HCT116 (cell line): ENCODE data around the gene CALD1.

Experiments
- CEBPB ChIP-seq: IDR thresholded peaks from 2 replicates; pipeline ENCODE4 v1.6.1; 2012; ENCODE audit warnings: low read depth
- EZH2 ChIP-seq: fragments of 200-600 bp; sonication (generic); IDR thresholded peaks from 2 replicates; pipeline ENCODE4 v1.6.1; 2017; ENCODE audit warnings: antibody characterized with exemption, mixed run types
- POLR2A ChIP-seq: IDR thresholded peaks from 2 replicates; pipeline ENCODE4 v1.7.0; 2011; ENCODE audit warnings: borderline replicate concordance; ENCODE audit not compliant: insufficient read depth, insufficient read length; ENCODE audit errors: extremely low read depth
- POLR2AphosphoS5 ChIP-seq: IDR thresholded peaks from 2 replicates; pipeline ENCODE4 v1.6.1; 2011; ENCODE audit warnings: mild to moderate bottlenecking, low read depth, low read length, moderate library complexity
- SRF ChIP-seq: IDR thresholded peaks from 2 replicates; pipeline ENCODE4 v1.6.1; 2012; ENCODE audit warnings: low read depth
- TCF7L2 ChIP-seq: IDR thresholded peaks from 2 replicates; pipeline ENCODE4 v1.7.0; 2011; ENCODE audit warnings: borderline replicate concordance, inconsistent platforms; ENCODE audit not compliant: insufficient read depth, insufficient read length; ENCODE audit errors: extremely low read depth
- ZNF274 ChIP-seq: fragments of 200-500 bp; sonication (Bioruptor generic); IDR thresholded peaks from 2 replicates; pipeline ENCODE4 v1.6.1; 2014; ENCODE audit warnings: mild to moderate bottlenecking, low read depth, low read length, inconsistent platforms
- TF ChIP-seq, protein P1 (sequence below), 3 experiments: fragments of 200-600 bp in 1 of 3; sonication (generic) in 1 of 3; IDR thresholded peaks in 2 of 3; conservative IDR thresholded peaks in 1 of 3; 2 replicates each; pipeline ENCODE4 v1.5.1; 2012 to 2017; ENCODE audit warnings: low read depth in 2 of 3, low read length in 2 of 3, antibody characterized with exemption in 1 of 3, borderline replicate concordance in 1 of 3, control low read depth in 1 of 3, mild to moderate bottlenecking in 1 of 3, mixed read lengths in 1 of 3, mixed run types in 1 of 3, moderate library complexity in 1 of 3; ENCODE audit not compliant: insufficient read depth in 1 of 3
- TF ChIP-seq, protein P2 (sequence below): IDR thresholded peaks from 2 replicates; pipeline ENCODE4 v1.6.1; 2012
- TF ChIP-seq, protein P3 (sequence below): IDR thresholded peaks from 2 replicates; pipeline ENCODE4 v1.6.1; 2012
- TF ChIP-seq, protein P4 (sequence below): IDR thresholded peaks from 2 replicates; pipeline ENCODE4 v1.6.1; 2012; ENCODE audit warnings: low read depth

DNA sequence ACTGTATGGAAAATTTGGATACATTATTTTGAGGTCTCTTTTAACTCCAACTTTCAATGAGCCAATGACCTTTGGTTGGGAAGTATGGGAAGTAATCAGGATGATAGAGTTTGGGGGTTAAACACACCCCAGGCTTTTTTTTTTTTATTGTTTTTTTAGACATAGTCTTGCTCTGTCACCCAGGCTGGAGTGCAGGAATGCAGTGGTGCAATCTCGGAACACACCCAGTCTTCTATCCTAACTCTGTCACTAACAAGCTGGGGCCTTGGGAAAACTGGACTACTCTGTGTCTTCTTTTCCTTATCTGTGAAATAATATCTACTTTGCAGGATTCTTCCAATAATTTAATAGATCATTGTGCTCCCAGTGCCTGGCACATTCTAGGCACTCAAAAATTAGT lies 169.3 kb downstream of the CALD1 start:
- TF ChIP-seq, protein P1, sequence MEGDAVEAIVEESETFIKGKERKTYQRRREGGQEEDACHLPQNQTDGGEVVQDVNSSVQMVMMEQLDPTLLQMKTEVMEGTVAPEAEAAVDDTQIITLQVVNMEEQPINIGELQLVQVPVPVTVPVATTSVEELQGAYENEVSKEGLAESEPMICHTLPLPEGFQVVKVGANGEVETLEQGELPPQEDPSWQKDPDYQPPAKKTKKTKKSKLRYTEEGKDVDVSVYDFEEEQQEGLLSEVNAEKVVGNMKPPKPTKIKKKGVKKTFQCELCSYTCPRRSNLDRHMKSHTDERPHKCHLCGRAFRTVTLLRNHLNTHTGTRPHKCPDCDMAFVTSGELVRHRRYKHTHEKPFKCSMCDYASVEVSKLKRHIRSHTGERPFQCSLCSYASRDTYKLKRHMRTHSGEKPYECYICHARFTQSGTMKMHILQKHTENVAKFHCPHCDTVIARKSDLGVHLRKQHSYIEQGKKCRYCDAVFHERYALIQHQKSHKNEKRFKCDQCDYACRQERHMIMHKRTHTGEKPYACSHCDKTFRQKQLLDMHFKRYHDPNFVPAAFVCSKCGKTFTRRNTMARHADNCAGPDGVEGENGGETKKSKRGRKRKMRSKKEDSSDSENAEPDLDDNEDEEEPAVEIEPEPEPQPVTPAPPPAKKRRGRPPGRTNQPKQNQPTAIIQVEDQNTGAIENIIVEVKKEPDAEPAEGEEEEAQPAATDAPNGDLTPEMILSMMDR (IDR thresholded peaks at IDR 0.05 in 2 of 3, conservative IDR thresholded peaks at IDR 0.05 in 1 of 3; ENCODE audit: borderline replicate concordance in 1 of 3, insufficient read depth in 1 of 3, low read depth in 2 of 3, low read length in 2 of 3): no peak
- TF ChIP-seq POLR2AphosphoS5: no peak
- no peak for TF ChIP-seq CEBPB
- TF ChIP-seq POLR2A: no peak
- TF ChIP-seq TCF7L2: no peak
- TF ChIP-seq, protein P2, sequence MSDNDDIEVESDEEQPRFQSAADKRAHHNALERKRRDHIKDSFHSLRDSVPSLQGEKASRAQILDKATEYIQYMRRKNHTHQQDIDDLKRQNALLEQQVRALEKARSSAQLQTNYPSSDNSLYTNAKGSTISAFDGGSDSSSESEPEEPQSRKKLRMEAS: no peak
- TF ChIP-seq SRF: no peak
- TF ChIP-seq, protein P3, sequence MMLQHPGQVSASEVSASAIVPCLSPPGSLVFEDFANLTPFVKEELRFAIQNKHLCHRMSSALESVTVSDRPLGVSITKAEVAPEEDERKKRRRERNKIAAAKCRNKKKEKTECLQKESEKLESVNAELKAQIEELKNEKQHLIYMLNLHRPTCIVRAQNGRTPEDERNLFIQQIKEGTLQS: no peak
- no peak for TF ChIP-seq ZNF274
- TF ChIP-seq EZH2: no peak
- TF ChIP-seq, protein P4, sequence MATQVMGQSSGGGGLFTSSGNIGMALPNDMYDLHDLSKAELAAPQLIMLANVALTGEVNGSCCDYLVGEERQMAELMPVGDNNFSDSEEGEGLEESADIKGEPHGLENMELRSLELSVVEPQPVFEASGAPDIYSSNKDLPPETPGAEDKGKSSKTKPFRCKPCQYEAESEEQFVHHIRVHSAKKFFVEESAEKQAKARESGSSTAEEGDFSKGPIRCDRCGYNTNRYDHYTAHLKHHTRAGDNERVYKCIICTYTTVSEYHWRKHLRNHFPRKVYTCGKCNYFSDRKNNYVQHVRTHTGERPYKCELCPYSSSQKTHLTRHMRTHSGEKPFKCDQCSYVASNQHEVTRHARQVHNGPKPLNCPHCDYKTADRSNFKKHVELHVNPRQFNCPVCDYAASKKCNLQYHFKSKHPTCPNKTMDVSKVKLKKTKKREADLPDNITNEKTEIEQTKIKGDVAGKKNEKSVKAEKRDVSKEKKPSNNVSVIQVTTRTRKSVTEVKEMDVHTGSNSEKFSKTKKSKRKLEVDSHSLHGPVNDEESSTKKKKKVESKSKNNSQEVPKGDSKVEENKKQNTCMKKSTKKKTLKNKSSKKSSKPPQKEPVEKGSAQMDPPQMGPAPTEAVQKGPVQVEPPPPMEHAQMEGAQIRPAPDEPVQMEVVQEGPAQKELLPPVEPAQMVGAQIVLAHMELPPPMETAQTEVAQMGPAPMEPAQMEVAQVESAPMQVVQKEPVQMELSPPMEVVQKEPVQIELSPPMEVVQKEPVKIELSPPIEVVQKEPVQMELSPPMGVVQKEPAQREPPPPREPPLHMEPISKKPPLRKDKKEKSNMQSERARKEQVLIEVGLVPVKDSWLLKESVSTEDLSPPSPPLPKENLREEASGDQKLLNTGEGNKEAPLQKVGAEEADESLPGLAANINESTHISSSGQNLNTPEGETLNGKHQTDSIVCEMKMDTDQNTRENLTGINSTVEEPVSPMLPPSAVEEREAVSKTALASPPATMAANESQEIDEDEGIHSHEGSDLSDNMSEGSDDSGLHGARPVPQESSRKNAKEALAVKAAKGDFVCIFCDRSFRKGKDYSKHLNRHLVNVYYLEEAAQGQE: no peak
